HepG2 (cell line): ENCODE measurements around the gene NYAP1. TPM values are rescaled to one million over a fixed set of nuclear protein-coding genes. Genes with fewer than 3 reads are reported as not detected.

Experiments
- ATAC-seq: fragments of 200-7000 bp; cut with Tn5 transposase; 3 replicates; pipeline ENCODE4 v1.9.1; 2020; ENCODE audit warnings: mild to moderate bottlenecking, moderate library complexity
- BruUV-seq: library from RNA; stranded (reverse); fragments of 400-500 nt; replicated peaks from 2 replicates; lab custom pipeline; 2021; lab: Mats Ljungman, UMichigan
- CTCF ChIA-PET: fragments of 300-600 bp; formaldehyde crosslinking; extraction: SDS; loops from one replicate; lab custom pipeline; 2021; ENCODE audit warnings: low total read pairs, inconsistent platforms, low intra/inter-chr PET ratio; lab: Yijun Ruan, JAX
- POLR2A ChIA-PET: fragments of 350-600 bp; sonication (Branson Sonifier 250); formaldehyde crosslinking; loops from one replicate; lab custom pipeline; 2020; ENCODE audit warnings: antibody characterized with exemption, inconsistent platforms; lab: Yijun Ruan, JAX
- DNase-seq: peaks from one replicate; pipeline ENCODE4 v3.0.0-alpha.2; 2015; ENCODE audit warnings: low spot score
- FAIRE-seq: peaks from 3 replicates; lab custom pipeline; 2011; peaks lifted over from hg19 to GRCh38; lab: Jason Lieb, UNC
- H2AFZ ChIP-seq: one replicate; pipeline ENCODE4 v1.6.1; 2011; ENCODE audit warnings: low read length, inconsistent platforms
- H3K27ac ChIP-seq: fragments of 300-600 bp; 3 replicates; pipeline ENCODE4 v1.8.0; 2011; ENCODE audit warnings: mixed run types, mild to moderate bottlenecking, mixed read lengths, low read length, inconsistent platforms; ENCODE audit not compliant: insufficient read depth; ENCODE audit errors: extremely low read length
- H3K27me3 ChIP-seq, 2 experiments: fragments of 200-600 bp in 1 of 2; 2 replicates in 1 of 2; 3 replicates in 1 of 2; pipeline versions ENCODE4 v1.6.0 to v1.8.0; 2011; ENCODE audit warnings: low read length in 2 of 2, mild to moderate bottlenecking in 2 of 2, moderate library complexity in 2 of 2, inconsistent platforms in 1 of 2; ENCODE audit not compliant: insufficient read depth in 2 of 2, control insufficient read depth in 1 of 2
- H3K36me3 ChIP-seq, 2 experiments: fragments of 200-600 bp in 1 of 2; replicated peaks in 1 of 2; 2 replicates in 1 of 2; 3 replicates in 1 of 2; pipeline versions ENCODE4 v1.5.1 to v1.8.0; 2011; ENCODE audit warnings: low read length in 2 of 2, inconsistent platforms in 1 of 2; ENCODE audit not compliant: insufficient read depth in 2 of 2, control insufficient read depth in 1 of 2
- H3K4me1 ChIP-seq: 2 replicates; pipeline ENCODE4 v1.5.1; 2012; ENCODE audit warnings: low read length, inconsistent platforms; ENCODE audit not compliant: insufficient read depth
- H3K4me2 ChIP-seq: 2 replicates; pipeline ENCODE4 v1.6.0; 2011; ENCODE audit warnings: low read depth, low read length, inconsistent platforms
- H3K4me3 ChIP-seq, 3 experiments: fragments of 200-600 bp in 1 of 3; sonication (generic), shearing (Covaris generic) in 1 of 3; replicated peaks in 1 of 3; 2 replicates each; pipeline ENCODE4 v1.5.1; 2011 to 2016; ENCODE audit warnings: low read length in 3 of 3, inconsistent platforms in 2 of 3, low read depth in 2 of 3, mild to moderate bottlenecking in 2 of 3, control low read depth in 1 of 3, mixed read lengths in 1 of 3; ENCODE audit not compliant: insufficient read depth in 1 of 3
- H3K79me2 ChIP-seq: one replicate; pipeline ENCODE4 v1.6.1; 2011; ENCODE audit warnings: low read length, inconsistent platforms; ENCODE audit not compliant: insufficient read depth
- H3K9ac ChIP-seq: 2 replicates; pipeline ENCODE4 v1.6.0; 2011; ENCODE audit warnings: mild to moderate bottlenecking, low read depth, low read length, inconsistent platforms; ENCODE audit not compliant: insufficient read depth
- H3K9me3 ChIP-seq: 2 replicates; pipeline ENCODE4 v1.5.1; 2012; ENCODE audit warnings: mild to moderate bottlenecking, low read length
- H4K20me1 ChIP-seq: 2 replicates; pipeline ENCODE4 v1.6.0; 2011; ENCODE audit warnings: inconsistent platforms, mild to moderate bottlenecking, low read length, moderate library complexity; ENCODE audit not compliant: insufficient read depth
- MAFF ChIP-seq: IDR thresholded peaks from 2 replicates; pipeline ENCODE4 v1.6.1; 2011; ENCODE audit warnings: low read depth, low read length, improper control_type of control experiment
- MIER2 ChIP-seq: IDR thresholded peaks from 2 replicates; pipeline ENCODE4 v1.6.1; 2016; ENCODE audit warnings: missing biosample characterization, missing genetic modification reagents
- MXI1 ChIP-seq: IDR thresholded peaks from 3 replicates; pipeline ENCODE4 v1.6.1; 2012; ENCODE audit warnings: low read depth, low read length, inconsistent platforms, borderline replicate concordance
- RBFOX2 ChIP-seq: fragments of 200-400 bp; formaldehyde crosslinking; IDR thresholded peaks from 2 replicates; pipeline ENCODE4 v1.6.1; 2017; ENCODE audit warnings: low read depth, mild to moderate bottlenecking, low read length
- SUZ12 ChIP-seq: fragments of 150-350 bp; IDR thresholded peaks from 2 replicates; pipeline ENCODE4 v1.6.1; 2014; ENCODE audit warnings: low read depth, low read length
- ZFY ChIP-seq: sonication (generic); formaldehyde crosslinking; IDR thresholded peaks from 2 replicates; pipeline ENCODE4 v1.4.0; 2020; ENCODE audit warnings: missing genetic modification reagents
- ZNF160 ChIP-seq: sonication (generic); formaldehyde crosslinking; IDR thresholded peaks from 2 replicates; pipeline ENCODE4 v1.8.0; 2022; ENCODE audit warnings: mild to moderate bottlenecking, inconsistent platforms, missing genetic modification reagents
- ZNF264 ChIP-seq: sonication (generic); formaldehyde crosslinking; IDR thresholded peaks from 2 replicates; pipeline ENCODE4 v1.4.0; 2020; ENCODE audit warnings: missing genetic modification reagents
- ZNF331 ChIP-seq: sonication (generic); formaldehyde crosslinking; IDR thresholded peaks from 2 replicates; pipeline ENCODE4 v1.4.0; 2020; ENCODE audit warnings: missing genetic modification reagents
- ZNF547 ChIP-seq: sonication (generic); formaldehyde crosslinking; IDR thresholded peaks from 2 replicates; pipeline ENCODE4 v1.5.1; 2020; ENCODE audit warnings: mild to moderate bottlenecking, missing genetic modification reagents
- ZNF572 ChIP-seq: sonication (generic); formaldehyde crosslinking; IDR thresholded peaks from 2 replicates; pipeline ENCODE4 v1.5.1; 2020; ENCODE audit warnings: mild to moderate bottlenecking, missing genetic modification reagents
- ZNF749 ChIP-seq: sonication (generic); formaldehyde crosslinking; IDR thresholded peaks from 2 replicates; pipeline ENCODE4 v1.8.0; 2022; ENCODE audit warnings: mild to moderate bottlenecking, missing genetic modification reagents, moderate library complexity, borderline replicate concordance
- ZNF792 ChIP-seq: IDR thresholded peaks from 2 replicates; pipeline ENCODE4 v1.6.1; 2016
- ZNF883 ChIP-seq: sonication (generic); formaldehyde crosslinking; IDR thresholded peaks from 2 replicates; pipeline ENCODE4 v1.5.1; 2020; ENCODE audit warnings: mild to moderate bottlenecking, missing genetic modification reagents; ENCODE audit errors: not compliant biosample characterization
- WGBS: methylation state at CpG from one replicate; pipeline ENCODE4 v1.1.6; 2017; ENCODE audit warnings: low lambda C conversion rate; 5-methylcytosine and 5-hydroxymethylcytosine counted together
- in situ Hi-C: cut with HindIII; loops from 2 replicates; pipeline ENCODE4 v1.10.0; 2017; ENCODE audit warnings: low pct_unique_long_range_greater_than_20kb; ENCODE audit not compliant: extremely low pct_ligation_motif_present
- intact Hi-C: fragments of 100-400 bp; cut with micrococcal nuclease; formaldehyde crosslinking; loops from one replicate; pipeline ENCODE4 v1.10.0; 2022; ENCODE audit not compliant: unreplicated experiment
- polyA plus RNA-seq, 8 experiments: library from polyadenylated mRNA; depleted of rRNA in 3 of 8; stranded (reverse) in 7 of 8; unstranded in 1 of 8; fragments of >200 nt; fragmentation: Illumina TruSeq in 4 of 8; extraction: Trizol in 4 of 8; gene quantifications; 2 replicates each; pipeline versions ENCODE4 v1.2.1 to v1.2.3, GENCODE V29; 2011 to 2016; ENCODE audit warnings: low read depth in 4 of 8, missing spikeins in 1 of 8, mixed read lengths in 1 of 8; ENCODE audit not compliant: insufficient read depth in 1 of 8
- total RNA-seq, 5 experiments: library from RNA; depleted of rRNA; stranded (reverse); fragments of >200 nt; fragmentation: Illumina TruSeq; extraction: Trizol; gene quantifications; 2 replicates each; pipeline ENCODE4 v1.2.3, GENCODE V29; 2016; ENCODE audit warnings: low read depth in 1 of 5
- TF ChIP-seq, protein P1 (sequence below): sonication (generic); formaldehyde crosslinking; IDR thresholded peaks from 2 replicates; pipeline ENCODE4 v1.5.0; 2020; ENCODE audit warnings: mild to moderate bottlenecking, missing genetic modification reagents
- TF ChIP-seq, protein P2 (sequence below): sonication (generic); formaldehyde crosslinking; IDR thresholded peaks from 2 replicates; pipeline ENCODE4 v1.8.0; 2022; ENCODE audit warnings: mild to moderate bottlenecking, missing genetic modification reagents, moderate library complexity
- TF ChIP-seq, protein P3 (sequence below): sonication (generic); formaldehyde crosslinking; IDR thresholded peaks from 2 replicates; pipeline ENCODE4 v1.8.1; 2023; ENCODE audit warnings: mild to moderate bottlenecking, moderate library complexity, missing genetic modification reagents
- TF ChIP-seq, protein P4 (sequence below): sonication (generic); formaldehyde crosslinking; IDR thresholded peaks from 2 replicates; pipeline ENCODE4 v1.4.0; 2020; ENCODE audit warnings: missing genetic modification reagents, mild to moderate bottlenecking, borderline replicate concordance

Gene NYAP1
- total and polyA plus RNA-seq, 2 of the 13 experiments (the other 11 are each of a cell fraction or from before 2014, with no cell fraction given) = 0.15 to 0.46 TPM

GRCh38 chr7:100539436-100540006 is 55.8 kb downstream of the NYAP1 start (continued):
- TF ChIP-seq RBFOX2 = peak; percentile 88

DNA sequence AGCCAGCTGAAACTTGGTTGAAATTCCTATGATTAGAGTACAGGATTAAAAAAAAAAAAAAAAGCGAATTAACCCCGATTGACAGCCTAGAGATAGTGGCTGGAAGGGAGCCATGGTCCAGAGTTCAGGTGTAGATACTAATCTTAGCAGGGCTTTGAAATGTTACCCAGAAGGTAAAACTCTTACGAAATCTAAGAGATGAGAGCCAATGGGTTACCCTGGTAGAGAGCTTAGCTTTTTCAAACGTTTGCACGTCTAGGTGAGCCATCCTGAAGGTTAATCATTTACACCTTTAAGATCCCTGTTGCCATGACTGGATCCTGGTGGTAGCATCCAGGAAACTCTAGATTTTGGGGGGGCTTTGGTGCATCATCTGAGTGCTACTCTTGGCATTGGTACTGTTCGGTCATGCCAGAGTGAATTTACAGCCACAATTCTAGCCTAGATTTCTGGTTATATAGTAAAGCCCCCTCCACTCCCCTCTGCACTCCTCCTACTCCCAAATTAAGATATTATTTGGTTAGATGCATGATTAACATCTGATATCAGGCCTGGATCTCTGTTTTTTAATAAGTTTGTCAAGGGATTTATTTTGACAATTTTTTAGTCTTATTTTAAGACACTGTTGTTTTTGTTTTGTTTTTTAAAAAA is 56.5 kb downstream of the NYAP1 start:
- peak overlapping the region; percentile 86 for H3K4me2 ChIP-seq
- TF ChIP-seq, protein P1, sequence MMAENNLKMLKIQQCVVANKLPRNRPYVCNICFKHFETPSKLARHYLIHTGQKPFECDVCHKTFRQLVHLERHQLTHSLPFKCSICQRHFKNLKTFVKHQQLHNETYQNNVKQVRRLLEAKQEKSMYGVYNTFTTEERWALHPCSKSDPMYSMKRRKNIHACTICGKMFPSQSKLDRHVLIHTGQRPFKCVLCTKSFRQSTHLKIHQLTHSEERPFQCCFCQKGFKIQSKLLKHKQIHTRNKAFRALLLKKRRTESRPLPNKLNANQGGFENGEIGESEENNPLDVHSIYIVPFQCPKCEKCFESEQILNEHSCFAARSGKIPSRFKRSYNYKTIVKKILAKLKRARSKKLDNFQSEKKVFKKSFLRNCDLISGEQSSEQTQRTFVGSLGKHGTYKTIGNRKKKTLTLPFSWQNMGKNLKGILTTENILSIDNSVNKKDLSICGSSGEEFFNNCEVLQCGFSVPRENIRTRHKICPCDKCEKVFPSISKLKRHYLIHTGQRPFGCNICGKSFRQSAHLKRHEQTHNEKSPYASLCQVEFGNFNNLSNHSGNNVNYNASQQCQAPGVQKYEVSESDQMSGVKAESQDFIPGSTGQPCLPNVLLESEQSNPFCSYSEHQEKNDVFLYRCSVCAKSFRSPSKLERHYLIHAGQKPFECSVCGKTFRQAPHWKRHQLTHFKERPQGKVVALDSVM (CRISPR knock-in tag) = no peak
- TF ChIP-seq MAFF = no peak
- no peak for TF ChIP-seq ZNF160 (CRISPR knock-in tag)
- peak; percentile 53; the same call in 1 of the 3 replicates for TF ChIP-seq MXI1
- no peak for TF ChIP-seq ZNF572
- TF ChIP-seq ZNF749 (CRISPR knock-in tag) = no peak
- no peak for TF ChIP-seq SUZ12
- TF ChIP-seq ZNF792 (CRISPR knock-in tag) = 0 out of 2 replicates have a peak, but pooled peaks have one; percentile 60
- 0 out of 2 replicates have a peak, but pooled peaks have one; percentile 11 for TF ChIP-seq ZNF547 (CRISPR knock-in tag)
- no peak for TF ChIP-seq ZNF883 (CRISPR knock-in tag)
- TF ChIP-seq, protein P2, sequence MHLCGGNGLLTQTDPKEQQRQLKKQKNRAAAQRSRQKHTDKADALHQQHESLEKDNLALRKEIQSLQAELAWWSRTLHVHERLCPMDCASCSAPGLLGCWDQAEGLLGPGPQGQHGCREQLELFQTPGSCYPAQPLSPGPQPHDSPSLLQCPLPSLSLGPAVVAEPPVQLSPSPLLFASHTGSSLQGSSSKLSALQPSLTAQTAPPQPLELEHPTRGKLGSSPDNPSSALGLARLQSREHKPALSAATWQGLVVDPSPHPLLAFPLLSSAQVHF (CRISPR knock-in tag) = no peak
- TF ChIP-seq, protein P3, sequence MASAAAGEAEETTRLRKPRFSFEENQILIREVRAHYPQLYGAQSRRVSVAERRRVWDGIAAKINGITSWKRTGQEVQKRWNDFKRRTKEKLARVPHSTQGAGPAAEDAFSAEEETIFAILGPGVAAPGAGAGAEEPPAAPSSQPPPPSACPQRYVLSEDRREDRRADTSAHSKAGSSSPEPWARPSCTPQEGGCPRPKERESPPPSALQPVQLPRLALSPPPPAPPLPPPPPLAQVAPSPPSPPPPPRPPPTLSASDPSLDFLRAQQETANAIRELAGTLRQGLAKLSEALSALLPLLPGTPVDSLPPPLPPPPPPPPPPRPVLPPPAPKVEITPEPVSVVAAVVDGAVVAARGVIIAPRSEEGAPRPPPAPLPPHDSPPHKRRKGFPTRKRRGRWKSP = no peak
- TF ChIP-seq ZFY (CRISPR knock-in tag) = no peak
- TF ChIP-seq, protein P4, sequence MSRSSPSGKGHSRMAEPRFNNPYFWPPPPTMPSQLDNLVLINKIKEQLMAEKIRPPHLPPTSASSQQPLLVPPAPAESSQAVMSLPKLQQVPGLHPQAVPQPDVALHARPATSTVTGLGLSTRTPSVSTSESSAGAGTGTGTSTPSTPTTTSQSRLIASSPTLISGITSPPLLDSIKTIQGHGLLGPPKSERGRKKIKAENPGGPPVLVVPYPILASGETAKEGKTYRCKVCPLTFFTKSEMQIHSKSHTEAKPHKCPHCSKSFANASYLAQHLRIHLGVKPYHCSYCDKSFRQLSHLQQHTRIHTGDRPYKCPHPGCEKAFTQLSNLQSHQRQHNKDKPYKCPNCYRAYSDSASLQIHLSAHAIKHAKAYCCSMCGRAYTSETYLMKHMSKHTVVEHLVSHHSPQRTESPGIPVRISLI = peak; percentile 91
- TF ChIP-seq MIER2 (CRISPR knock-in tag) = no peak
- TF ChIP-seq ZNF331 = peak; percentile 82
- TF ChIP-seq ZNF264 (CRISPR knock-in tag) = no peak

More for the DNA sequence above, 56.5 kb downstream of the NYAP1 start:
- Histone ChIP-seq H3K79me2 (peaks cover 51% of the 10 kb centered on the region), H3K4me1 (peaks cover 55% of the 10 kb centered on the region), H3K9ac (peak overlapping the region; percentile 94), H4K20me1 (no peaks in the 10 kb centered on the region), H3K4me3 (peak overlapping the region; percentile 93 to 98 (median 96)), H3K36me3 (no peaks in the 10 kb centered on the region; a peak in 2 of 5 replicates), H3K9me3 (no peaks in the 10 kb centered on the region), H3K27me3 (no peaks in the 10 kb centered on the region; a peak in 1 of 5 replicates), H2AFZ (no peak overlapping the region), H3K27ac (peak overlapping the region; percentile 96)
- peak; percentile 92 for FAIRE-seq
- under 1% methylated on average over 6 of the region's 6 CpGs for WGBS
- in situ Hi-C loops = no loop called here
- ATAC-seq = peak; percentile 55
- CTCF ChIA-PET = no interaction called here
- POLR2A ChIA-PET = interaction anchor here (0.5 to 2.4 kb wide), 10 partner anchors 8 to 112 kb away, joined by 3 to 19 read pairs (median 4); partner anchors contain the start of genes FBXO24, LRCH4 and ZCWPW1
- BruUV-seq = TSS peak; percentile 43
- peak; percentile 98 for DNase-seq
- intact Hi-C loops = loop anchor here (2.0 kb wide), 1 partner anchor 19 kb away; no protein-coding TSS in a partner anchor
